ENCODE measurements around the gene CHODL. TPM values are rescaled to one million over a fixed set of nuclear protein-coding genes. Genes with fewer than 3 reads are reported as not detected.

CHODL gene, protein sequence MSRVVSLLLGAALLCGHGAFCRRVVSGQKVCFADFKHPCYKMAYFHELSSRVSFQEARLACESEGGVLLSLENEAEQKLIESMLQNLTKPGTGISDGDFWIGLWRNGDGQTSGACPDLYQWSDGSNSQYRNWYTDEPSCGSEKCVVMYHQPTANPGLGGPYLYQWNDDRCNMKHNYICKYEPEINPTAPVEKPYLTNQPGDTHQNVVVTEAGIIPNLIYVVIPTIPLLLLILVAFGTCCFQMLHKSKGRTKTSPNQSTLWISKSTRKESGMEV
- 0.33 TPM for polyA plus RNA-seq (2013, experiment 1 of 2; ENCODE audit: insufficient read length)
- 2.6 TPM for polyA plus RNA-seq (2013, experiment 2 of 2; ENCODE audit: insufficient read length)

DNA sequence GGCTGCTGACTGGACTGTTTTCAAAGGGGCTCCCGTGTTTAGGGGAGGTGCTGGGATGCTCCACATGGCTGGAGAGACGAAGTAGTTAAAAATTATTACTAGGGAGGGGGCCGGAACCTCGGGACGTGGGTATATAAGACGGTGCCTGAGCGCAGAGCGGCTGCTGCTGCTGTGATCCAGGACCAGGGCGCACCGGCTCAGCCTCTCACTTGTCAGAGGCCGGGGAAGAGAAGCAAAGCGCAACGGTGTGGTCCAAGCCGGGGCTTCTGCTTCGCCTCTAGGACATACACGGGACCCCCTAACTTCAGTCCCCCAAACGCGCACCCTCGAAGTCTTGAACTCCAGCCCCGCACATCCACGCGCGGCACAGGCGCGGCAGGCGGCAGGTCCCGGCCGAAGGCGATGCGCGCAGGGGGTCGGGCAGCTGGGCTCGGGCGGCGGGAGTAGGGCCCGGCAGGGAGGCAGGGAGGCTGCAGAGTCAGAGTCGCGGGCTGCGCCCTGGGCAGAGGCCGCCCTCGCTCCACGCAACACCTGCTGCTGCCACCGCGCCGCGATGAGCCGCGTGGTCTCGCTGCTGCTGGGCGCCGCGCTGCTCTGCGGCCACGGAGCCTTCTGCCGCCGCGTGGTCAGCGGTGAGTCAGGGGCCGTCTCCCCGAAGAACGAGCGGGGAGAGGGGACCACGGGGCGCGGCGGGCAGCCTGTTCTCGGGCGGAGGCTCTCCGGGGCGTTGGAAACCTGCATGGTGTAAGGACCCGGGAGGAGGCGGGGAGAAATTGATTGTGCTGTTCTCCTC, at the start of gene CHODL:
TSS of gene CHODL (plus strand) at position 163 of the 793 bp plus-strand sequence. CDS start at position 554, 391 bp downstream.
- DNase-seq: no peak

DNA sequence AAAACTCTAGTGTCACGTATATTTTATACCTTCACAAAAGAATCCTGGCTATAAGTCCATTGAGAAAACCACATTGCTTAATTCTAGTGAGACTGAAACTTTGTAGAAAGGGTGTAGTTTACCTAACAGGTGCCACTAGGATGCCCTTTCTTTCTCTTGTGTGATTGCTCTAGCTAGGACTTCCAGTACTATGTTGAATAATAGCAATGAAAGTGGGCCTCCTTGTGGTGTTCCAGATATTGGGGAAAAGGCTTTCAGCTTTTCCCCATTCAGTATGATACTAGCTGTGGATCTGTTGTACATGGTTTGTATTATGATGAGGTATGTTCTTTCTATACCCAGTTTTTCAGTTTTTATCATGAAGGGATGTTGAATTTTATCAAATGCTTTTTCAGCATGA, 39.7 kb upstream of the CHODL start:
- no peak for DNase-seq

DNA sequence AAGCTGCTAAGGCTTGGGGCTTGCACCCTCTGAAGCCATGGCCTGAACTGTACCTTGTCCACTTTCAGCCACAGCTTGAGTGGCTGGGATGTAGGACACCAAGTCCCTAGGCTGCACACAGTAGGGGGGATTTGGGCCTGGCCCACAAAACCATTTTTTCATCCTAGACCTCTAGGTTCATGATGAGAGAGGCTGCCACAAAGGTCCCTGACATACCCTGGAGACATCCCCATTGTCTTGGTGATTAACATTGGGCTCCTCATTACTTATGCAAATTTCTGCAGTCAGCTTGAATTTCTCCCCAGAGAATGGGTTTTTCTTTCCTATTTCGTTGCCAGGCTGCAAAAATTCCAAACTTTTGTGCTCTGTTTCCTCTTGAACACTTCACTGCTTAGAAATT, 26.3 kb upstream of the CHODL start:
- DNase-seq: no peak

DNA sequence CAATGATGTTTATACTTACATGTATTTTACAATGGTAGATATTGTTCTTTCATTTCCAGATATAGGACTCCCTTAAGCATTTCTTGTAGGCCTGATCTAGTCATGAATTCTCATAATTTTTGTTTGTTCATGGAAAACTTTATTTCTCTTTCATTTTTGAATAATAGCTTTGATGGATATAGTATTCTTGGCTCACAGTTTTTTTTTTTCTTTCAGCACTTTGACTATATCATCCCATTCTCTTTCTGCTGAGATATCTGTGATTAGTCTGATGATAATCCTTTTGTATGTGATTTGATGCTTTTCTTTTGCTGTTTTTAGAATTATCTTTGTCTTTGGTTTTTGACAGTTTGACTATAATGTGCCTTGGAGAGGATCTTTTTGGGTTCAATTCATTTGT, 24.1 kb upstream of the CHODL start:
- DNase-seq: no peak

DNA sequence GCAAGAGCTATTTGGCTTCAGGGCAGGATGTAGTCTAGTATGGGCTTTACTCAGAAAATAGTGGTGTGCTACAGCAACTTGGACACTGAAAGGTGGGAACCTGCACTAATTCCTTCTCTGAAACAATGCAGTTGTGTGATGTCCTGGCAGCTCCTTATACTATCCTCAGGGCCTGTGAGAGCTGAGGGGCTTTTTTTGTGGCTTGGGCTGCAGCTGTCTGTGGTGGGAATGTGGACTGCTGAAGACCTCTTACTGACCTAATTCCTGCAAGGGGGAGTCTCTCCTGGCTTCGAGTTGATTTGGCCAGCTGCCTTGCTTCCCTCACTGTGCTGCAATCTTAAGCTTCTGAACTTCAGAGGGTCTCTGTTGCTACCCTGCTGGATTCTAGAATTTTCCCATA, 22.3 kb upstream of the CHODL start:
- DNase-seq: no peak

DNA sequence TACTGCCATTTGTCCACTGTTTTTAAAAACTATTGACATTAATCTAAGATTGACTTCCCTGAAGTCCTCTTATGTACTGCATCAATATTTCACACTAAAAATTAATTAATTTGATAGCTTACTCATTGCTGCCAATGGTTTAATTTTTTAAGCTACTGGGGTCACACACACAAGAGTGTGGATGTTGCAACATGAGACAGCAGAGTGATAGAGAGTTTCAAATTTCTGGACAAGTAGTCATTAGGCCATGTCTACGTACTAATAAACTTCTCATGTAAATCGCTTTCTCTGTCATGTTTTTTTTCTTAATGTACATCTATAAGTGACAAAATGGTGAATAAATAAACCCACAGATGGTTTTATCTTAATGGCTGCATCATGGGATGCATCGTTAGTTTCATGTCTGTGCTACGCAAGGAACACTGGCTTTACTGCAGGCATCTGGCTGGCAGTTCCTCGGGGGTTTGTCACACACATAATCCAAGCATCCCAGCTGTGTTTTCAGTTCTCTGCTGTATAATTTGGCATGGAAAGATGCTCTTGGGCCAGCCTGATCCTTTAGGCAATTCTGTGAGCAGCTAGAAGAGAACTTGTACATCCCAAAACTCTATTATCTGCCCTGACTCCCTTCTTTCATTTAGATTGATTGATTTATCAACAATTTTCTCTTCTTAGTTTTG, 16.4 kb upstream of the CHODL start:
- no peak for DNase-seq

DNA sequence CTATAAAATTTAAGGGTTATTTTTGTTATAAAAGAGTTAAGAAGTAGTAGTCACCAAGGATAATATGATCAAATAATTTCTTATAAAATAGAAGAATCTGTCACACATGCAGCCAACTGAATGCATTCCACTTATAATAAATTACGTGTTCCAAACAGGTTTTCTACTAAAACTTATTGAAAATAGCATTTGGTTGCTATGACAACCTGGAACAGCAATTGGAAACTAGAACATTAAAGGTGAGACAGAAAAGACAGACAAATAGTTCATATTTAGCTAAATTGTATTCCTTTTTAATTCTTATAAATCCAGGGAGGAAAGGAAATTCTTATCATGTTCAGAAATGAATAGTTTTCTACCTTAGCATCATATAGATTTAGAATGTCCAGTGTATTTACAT, 9.1 kb upstream of the CHODL start:
- no peak for DNase-seq

DNA sequence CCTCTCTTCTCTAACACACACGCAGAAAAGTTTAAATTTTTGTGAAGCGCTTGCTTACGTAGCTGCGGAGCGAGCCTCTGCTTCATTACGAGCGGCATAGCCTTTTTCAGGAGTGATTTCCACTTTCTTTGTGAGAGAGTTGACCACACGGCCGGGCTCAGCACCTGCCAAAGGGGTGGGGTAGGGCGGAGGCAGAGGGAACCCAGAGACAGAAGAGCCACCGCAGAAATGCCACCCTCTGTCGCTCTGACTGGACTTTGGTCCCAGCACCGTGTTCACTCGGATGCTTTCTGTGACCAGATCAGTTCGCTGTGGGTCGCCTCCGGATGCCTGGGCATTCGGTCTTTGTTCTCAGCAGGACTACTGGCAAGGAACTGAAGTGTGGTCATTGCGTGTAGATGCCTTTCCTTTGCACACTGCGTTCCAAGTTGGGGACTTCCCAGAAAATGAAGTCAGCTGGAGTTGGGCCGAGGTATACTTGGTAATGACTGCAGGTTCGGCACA, 883 bp downstream of the CHODL start:
- DNase-seq: no peak

DNA sequence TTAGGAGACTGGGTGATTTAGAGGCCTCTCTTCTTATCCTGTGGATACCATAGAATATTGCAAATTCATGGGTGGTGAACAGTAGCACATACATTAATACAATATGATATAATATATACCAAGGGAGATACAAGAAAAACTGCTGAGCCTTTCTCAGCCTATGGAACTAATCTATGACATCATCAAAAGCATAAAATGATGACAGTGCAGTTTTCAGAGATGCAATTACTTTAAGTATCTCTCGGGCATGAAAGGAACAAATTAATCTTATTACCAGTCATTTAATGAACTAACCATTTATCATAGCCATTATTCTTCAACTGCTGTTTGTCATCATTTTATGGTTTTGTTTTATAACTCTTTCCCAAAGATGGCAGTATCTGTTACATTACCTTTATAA, 3.5 kb downstream of the CHODL start:
- no peak for DNase-seq

DNA sequence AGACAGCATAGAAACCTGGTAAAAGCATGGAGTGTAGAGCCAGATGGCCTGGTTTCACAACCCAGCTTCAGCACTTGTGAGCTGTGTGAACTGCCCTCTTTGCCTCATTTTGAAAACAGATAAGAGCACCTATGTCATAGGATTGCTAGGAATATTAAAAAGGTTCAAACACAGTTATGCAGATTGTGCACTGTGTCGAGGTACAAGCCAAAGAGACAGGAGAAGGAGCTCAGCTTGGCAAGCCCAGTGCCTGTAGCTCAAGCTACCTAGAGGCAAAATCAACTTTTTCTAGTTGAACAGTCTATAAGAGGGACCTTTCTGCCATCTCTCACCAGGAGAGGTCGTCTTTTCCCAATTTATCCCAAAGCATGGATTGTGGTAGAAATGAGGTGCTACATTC, 5.0 kb downstream of the CHODL start:
- no peak for DNase-seq

DNA sequence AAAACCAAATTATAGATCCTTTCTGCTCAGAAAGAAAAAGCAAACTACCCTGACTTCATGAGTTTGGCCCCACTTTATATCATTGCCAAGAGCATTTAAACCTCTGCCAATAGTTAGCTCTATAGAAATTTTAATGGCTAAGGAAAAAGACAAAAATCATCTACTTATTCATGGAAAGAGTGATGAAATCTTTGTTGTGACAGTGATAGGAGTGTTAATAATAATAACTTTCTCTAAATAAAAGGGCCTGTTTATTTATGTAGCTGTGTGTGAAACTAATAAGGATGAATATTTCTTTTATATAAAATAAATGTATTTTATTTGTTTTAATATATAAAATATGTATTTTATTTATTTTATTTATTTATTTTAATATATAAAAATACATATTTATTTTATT, 6.4 kb downstream of the CHODL start:
- DNase-seq: no peak

DNA sequence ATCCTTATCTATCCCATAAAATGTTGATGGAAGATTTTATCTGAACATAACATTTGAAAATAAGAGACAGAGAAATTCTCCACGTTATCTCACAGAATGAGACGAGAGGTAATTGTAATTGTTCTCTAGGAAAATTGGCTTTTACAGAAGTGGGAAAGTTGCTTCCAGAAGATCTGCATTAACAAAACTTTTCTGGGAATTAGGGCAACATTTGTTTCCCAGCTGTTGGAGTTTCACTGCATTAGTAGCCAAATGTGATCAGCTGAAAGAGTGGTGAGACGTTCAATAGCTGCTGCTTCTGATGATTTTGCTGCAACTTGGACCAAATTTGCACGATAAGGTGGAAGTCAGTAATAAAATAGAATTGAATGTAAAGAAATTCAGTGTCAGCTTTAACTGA, 7.6 kb downstream of the CHODL start:
- no peak for DNase-seq

DNA sequence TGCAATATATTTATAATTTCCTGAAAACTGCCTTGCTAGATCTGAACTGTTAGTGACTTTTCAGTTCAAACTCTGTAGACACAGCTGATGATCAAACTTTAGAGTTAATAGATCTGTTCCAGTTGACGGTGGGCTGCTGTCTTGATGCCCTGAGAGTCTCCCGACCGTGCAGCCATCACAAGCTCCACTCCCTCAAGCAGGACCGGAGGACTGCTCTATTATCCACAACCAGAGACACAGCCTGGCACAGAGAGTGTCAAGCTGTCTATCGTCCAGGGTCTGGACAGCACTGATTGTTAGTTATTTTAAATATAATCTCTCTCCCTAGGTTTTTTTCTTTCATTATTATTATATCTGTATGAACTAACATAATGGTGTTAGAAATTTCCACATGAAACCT, 8.0 kb downstream of the CHODL start:
- DNase-seq: no peak

DNA sequence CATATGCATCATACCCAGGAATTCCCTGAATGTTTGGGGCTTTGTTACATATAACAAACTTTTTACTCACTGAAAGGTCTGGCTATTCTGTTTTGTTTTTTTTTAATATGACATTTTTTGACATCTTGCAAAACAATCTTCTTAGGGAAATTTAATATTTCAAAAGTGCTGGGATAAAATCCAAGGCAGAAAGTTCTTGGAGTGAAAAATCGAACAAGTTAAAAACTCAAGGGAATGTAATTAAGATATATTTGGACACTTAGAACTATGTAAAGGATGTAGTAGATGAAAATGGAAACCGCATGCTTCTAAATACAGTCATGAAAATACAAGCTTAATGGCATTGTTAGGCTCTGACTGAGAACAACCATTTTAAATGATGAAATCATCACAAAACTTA, 8.6 kb downstream of the CHODL start:
- peak; percentile 58 for DNase-seq

DNA sequence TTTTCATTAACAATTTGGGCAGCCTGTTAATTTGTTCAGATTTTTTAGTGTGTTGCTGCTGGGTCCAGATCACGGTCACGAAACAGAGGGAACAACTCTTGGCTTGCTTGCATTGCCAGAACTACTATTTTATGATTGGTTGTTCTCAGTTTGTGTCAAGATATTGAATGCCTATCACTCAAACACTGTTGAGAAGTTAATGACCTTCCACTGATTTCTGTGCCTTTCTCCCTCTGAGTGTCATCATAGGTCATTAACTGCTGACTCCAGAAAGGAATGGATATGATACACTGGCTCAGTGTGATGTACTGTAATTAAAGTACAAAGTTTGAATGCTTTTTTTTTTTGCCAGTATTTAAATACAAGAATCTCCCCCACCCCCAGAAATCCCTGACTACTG, 9.2 kb downstream of the CHODL start:
- DNase-seq: no peak

DNA sequence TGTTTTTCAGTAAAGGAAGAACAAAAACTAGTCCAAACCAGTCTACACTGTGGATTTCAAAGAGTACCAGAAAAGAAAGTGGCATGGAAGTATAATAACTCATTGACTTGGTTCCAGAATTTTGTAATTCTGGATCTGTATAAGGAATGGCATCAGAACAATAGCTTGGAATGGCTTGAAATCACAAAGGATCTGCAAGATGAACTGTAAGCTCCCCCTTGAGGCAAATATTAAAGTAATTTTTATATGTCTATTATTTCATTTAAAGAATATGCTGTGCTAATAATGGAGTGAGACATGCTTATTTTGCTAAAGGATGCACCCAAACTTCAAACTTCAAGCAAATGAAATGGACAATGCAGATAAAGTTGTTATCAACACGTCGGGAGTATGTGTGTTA, 21.3 kb downstream of the CHODL start:
- DNase-seq: no peak

DNA sequence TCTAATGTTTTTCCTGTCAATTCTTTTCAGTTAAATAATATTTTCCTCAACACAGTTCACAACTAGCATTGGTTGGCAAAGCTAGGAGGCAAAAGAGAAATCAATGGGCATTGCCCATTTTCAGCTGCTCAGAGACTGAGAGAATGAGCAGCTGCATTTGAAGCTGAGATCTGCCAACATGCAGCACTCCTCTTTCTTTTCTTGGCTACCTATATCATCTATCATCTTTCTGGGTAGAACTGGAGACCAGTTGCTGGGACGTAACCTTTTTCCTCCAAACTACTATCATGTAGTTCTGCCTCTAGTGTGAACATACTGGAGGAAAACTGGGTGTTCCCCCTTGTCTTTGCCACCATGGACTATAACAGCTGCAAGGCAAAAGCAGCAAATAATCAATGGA, 22.9 kb downstream of the CHODL start:
- no peak for DNase-seq

DNA sequence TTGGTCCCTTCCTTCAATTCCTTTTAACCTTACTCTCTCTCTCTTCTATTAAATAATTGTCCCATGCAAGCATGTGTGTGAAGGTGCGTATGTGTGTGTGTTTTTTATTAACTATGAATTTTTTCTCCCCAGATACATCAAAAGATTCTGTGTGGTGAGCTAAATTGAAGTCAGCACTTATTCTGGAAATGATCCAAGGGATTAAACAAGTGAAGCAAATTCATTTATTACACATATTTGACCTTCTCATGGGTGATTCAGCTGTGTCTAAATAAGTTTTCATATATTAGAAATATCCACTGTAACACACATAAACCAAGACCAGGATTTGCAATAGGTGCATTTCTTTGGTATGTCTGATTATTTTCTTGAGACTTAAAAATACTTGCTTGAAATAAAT, 24.3 kb downstream of the CHODL start:
- DNase-seq: no peak

DNA sequence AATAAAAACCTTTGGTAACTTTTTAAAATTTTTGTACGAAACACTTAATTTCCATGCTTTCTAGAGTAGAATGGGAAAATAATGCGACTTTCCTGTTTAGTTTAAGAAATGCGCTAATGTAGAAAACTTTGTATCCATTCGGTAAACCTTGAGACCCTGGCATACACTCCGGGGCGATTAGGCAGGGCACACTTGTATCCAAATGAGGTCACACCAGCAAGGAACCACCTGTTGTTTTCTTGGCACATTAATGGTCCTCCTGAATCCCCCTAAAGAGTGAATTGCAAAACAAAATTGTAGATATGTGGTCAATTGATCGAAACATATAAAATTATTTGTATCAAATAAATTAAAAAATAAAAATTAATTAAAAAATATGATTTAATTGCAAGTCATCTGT, 25.2 kb downstream of the CHODL start:
- no peak for DNase-seq

DNA sequence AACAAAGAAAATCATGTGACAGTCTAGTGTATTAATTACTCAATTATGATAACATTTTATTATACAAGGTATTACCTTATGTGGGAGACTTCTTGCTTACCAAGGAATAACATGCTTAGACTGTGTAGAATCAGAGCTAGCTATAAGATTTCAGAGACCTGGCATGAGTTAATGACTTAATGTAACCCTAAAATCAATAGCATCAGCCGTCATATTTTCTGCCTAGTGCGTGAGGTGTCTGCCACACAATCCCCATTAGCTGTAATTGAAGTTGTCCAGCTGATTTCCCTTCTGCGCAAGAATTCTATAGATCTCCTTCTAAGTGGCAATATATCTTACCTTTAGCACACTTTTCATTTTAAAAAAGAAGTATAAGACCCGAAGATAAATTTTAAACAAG, 28.8 kb downstream of the CHODL start:
- no peak for DNase-seq

DNA sequence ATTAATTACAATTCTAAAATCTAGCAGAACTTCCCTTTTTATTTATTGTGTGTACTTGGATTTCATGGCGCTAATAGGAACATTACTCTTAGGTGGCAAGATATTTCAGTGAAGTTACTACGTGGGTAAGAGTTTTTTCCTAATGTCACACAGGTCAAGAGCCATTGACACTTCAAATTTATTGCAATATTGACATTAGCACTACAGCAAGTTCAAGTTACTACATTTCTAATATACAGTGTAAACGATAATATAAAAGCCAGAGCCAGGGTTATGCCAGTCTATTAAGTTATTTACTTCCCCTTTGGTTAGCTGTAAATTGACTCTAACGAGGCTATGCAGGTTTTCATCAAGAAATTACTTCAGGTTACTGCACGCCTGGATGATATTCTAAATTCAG, 29.7 kb downstream of the CHODL start:
- no peak for DNase-seq

DNA sequence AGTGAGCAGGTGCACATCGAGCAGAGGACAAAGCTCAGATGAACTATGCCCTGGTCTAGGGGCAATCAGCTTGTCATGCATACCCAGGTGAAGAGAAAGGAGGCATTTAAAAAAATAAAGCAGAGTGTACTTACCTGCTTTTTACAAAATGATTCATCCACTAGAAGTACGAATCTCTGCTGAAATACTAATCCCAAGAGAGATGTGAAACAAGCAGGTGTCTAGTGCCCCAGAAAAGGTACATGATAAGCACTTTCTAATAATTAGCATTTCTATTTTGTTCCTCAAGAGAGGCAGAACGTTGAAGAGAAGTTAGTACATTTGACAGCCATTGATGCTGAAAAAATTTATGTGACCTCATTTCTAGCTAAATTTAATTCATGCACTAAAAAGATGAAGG, 31.1 kb downstream of the CHODL start:
- no peak for DNase-seq

DNA sequence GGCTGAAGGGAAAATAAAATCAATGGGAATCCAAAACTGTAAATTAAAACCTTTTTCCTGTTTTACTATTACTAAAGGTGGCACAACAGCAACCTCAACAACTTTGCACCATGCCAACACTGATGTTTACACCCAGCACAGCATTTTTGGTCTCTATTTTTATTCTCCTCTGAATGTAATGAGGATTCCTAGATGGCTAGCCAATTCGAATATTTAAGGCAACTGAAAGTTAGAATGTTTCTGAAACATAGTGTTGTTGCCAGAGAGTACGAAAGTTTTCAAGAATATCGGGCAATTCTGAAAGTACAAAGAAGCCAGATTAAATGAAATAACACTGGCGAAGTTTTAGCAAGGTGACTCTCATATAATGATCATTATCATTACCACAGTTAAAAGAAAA, 40.7 kb downstream of the CHODL start:
- DNase-seq: no peak

DNA sequence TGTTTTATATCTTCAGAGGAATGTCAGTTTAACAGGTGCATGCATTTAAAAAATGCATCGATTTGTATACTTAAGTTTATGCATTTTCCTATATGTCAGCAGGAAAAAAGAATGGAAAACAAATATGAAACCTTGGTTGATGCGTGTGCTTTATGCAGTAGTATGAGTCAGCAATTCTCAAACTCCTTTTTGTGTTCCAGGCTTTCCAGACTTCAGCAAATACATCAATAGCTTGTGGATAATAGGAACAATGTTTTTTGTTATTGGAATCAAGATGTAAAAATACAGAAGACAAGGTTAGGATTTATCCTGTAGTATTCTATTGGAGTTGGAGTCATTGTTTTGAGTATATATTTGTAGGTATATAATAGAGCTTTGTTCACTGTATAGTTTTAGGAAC, 45.2 kb downstream of the CHODL start:
- DNase-seq: no peak

Data from fibroblast of skin of scalp (primary cell).